H1 (cell line): ENCODE data around the gene ENO4. TPM values are rescaled to one million over a fixed set of nuclear protein-coding genes. Genes with fewer than 3 reads are reported as not detected.

Source experiments
- CHD1 ChIP-seq: IDR thresholded peaks from 2 replicates; pipeline ENCODE4 v1.6.1; 2012; ENCODE audit warnings: low read depth, low read length, improper control_type of control experiment
- CHD7 ChIP-seq: fragments of 300-600 bp; sonication (generic); IDR thresholded peaks from 2 replicates; pipeline ENCODE4 v1.7.1; 2012; ENCODE audit warnings: low read length, moderate library complexity, mild to moderate bottlenecking, inconsistent platforms; ENCODE audit not compliant: insufficient replicate concordance
- E2F6 ChIP-seq: IDR thresholded peaks from 2 replicates; pipeline ENCODE4 v1.6.1; 2012; ENCODE audit warnings: inconsistent platforms
- ZNF274 ChIP-seq: IDR thresholded peaks from 2 replicates; pipeline ENCODE4 v1.7.0; 2012; ENCODE audit warnings: low read length, borderline replicate concordance; ENCODE audit errors: extremely low read depth
- polyA plus RNA-seq, 7 experiments: library from polyadenylated mRNA; depleted of rRNA in 3 of 7; stranded (reverse) in 5 of 7; unstranded in 2 of 7; fragments of >200 nt in 5 of 7; fragments of 200-250 nt in 2 of 7; gene quantifications; 1 replicate in 5 of 7; 2 replicates in 1 of 7; 4 replicates in 1 of 7; pipeline versions ENCODE4 v1.2.1 to v1.2.3, GENCODE V29; 2011 to 2013; ENCODE audit warnings: missing spikeins in 2 of 7, mixed read lengths in 2 of 7
- total RNA-seq: library from RNA; stranded (reverse); fragmentation: NEBNext Ultra II Directional; extraction: Animal tissue kit (Norgen Biotek cat#: 25700); gene quantifications from 2 replicates; pipeline ENCODE4 v1.2.1, GENCODE V29; 2021

The ENO4 gene
- total and polyA plus RNA-seq, 2 of the 8 experiments (the other 6 are each of a cell fraction or from before 2014, with no cell fraction given) = 0.77 TPM; not detected in 1

GRCh38 chr10:116870949-116871348 is 21.6 kb downstream of the ENO4 start (continued):
- no peak for TF ChIP-seq CHD7
- no peak for TF ChIP-seq E2F6
- TF ChIP-seq CHD1 = no peak
- no peak for TF ChIP-seq ZNF274
